ENCODE measurements around the gene HIP1. TPM values are rescaled to one million over a fixed set of nuclear protein-coding genes. Genes with fewer than 3 reads are reported as not detected.
"Not testable (repeated sequence)": the region's sequence is repeated elsewhere in the genome, so short reads cannot be mapped to it uniquely, and the experiment has no call there.

The HIP1 gene
- total and polyA plus RNA-seq, 5 donors from 2014 or later = 0.29 to 10.7 (median 0.79) TPM

DNA sequence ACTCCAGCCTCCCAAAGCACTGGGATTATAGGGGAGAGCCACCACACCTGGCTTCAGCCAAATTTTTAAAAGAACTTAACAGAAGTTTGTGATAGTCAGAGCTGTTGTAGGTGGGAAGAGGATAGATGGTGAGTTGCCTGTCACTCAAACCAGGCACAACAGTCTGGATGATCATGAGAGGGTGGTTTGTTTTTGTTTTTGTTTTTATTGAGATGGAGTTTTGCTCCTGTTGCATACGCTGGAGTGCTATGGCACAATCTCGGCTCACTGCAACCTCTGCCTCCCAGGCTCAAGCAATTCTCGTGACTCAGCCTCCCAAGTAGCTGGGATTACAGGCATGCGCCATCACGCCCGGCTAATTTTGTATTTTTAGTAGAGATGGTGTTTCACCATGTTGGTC is 35.2 kb upstream of the HIP1 start:
- DNase-seq; H3K36me3 ChIP-seq (ENCODE audit: control insufficient read depth, insufficient read depth, low read length); H3K9me3 ChIP-seq (ENCODE audit: control insufficient read depth in 2 of 2, low read length in 2 of 2); H3K27me3 ChIP-seq (ENCODE audit: control insufficient read depth, insufficient read depth, low read length); H3K4me3 Mint-ChIP-seq; H3K27ac ChIP-seq (ENCODE audit: insufficient read depth, low read length, poor library complexity, severe bottlenecking); H3K4me1 ChIP-seq (ENCODE audit: control insufficient read depth, insufficient read depth, low read length, poor library complexity, severe bottlenecking); H3K27me3 Mint-ChIP-seq; H3K4me3 ChIP-seq (ENCODE audit: low read depth, low read length); H3K36me3 Mint-ChIP-seq; H3K27ac Mint-ChIP-seq; ATAC-seq (ENCODE audit: low read depth in 2 of 2); H3K9me3 Mint-ChIP-seq: not testable (repeated sequence)
- H3K4me1 Mint-ChIP-seq = peaks cover 0 to 17% (median 7%) of the 10 kb centered on the region in 4 donors

DNA sequence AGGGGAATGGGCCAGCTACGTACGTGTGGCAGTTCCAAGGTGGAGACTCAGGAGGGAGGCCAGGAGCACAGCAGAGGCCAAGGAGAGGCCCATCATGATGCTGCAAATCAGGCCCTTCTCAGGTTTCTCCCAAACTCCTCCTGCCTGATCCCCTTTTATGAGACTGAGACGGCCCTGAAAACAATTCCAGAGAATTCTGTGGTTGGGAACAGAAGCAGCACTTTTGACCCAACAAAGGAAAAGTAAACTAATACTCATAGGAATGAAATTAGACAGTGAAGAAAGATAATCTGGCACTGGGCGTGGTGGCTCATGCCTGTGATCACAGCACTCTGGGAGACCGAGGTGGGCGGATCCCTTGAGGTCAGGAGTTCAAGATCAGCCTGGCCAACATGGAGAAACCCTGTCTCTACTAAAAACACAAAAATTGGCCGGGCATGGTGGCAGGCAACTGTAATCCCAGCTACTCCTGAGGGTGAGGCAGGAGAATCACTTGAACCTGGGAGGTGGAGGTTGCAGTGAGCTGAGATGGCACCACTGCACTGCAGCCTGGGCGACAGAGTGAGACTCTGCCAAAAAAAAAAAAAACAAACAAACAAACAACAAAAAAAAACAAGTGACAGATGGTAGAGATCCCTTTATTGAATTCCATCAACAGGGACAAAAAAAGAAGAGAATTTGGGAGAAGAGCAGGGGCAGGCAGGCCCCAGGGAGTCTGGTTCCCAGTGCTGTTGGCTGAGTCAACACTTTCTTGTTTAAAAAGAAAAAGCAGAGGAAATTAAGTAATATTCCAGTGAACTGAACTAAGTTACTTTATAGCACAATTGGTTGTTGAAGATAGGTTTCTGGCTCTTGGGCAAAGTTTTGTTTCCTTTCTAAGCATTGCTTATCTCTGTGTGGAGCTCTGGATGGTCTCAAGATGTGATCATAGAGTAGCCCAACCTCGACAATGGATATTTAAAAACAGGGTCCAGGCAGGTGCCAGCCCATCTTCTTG is 33.6 kb upstream of the HIP1 start, which contains the start of gene CCL26:
Gene CCL26, minus strand, starts transcription at position 131 of the 997 bp plus-strand sequence. Its CDS starts 35 bp downstream, at position 96.
- H3K4me1 ChIP-seq (ENCODE audit: control insufficient read depth, insufficient read depth, low read length, poor library complexity, severe bottlenecking) = peaks cover 2% of the 10 kb centered on the region
- H3K36me3 ChIP-seq (ENCODE audit: control insufficient read depth, insufficient read depth, low read length) = no peaks in the 10 kb centered on the region
- Mint-ChIP-seq H3K4me3 (no peak within 1 kb of the TSS), H3K27ac (peak within 1 kb of the TSS in 2 of 3 donors; percentile 59 to 61), H3K4me1 (peaks cover 0 to 17% (median 7%) of the 10 kb centered on the region in 4 donors), H3K27me3 (peaks cover 8% of the 10 kb centered on the region), H3K9me3 (no peaks in the 10 kb centered on the region), H3K36me3 (no peaks in the 10 kb centered on the region)
- DNase-seq = no peak
- no peaks in the 10 kb centered on the region for H3K9me3 ChIP-seq (ENCODE audit: control insufficient read depth in 2 of 2, low read length in 2 of 2)
- no peaks in the 10 kb centered on the region for H3K27me3 ChIP-seq (ENCODE audit: control insufficient read depth, insufficient read depth, low read length)
- H3K4me3 ChIP-seq (ENCODE audit: low read depth, low read length) = no peak within 1 kb of the TSS
- no peak within 1 kb of the TSS for H3K27ac ChIP-seq (ENCODE audit: insufficient read depth, low read length, poor library complexity, severe bottlenecking)
- ATAC-seq (ENCODE audit: low read depth in 2 of 2) = no peak

DNA sequence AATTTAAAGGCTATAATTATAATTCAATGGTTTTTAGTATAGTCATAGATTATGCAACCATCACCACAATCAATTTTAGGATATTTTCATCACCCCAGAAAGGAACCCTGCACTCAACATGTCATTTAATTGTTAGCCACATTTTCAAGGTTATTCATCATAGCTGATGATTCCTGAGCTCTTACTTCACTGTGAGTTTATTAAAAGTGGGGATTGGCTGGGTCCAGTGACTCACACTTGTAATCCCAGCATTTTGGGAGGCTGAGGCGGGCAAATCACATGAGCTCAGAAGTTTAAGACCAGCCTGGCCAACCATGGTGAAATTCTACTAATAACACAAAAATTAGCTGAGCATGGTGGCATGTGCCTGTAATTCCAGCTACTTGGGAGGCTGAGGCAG is 32.5 kb upstream of the HIP1 start:
- H3K27ac Mint-ChIP-seq = no peak overlapping the region
- H3K9me3 Mint-ChIP-seq = no peaks in the 10 kb centered on the region
- Histone ChIP-seq H3K4me1 (ENCODE audit: control insufficient read depth, insufficient read depth, low read length, poor library complexity, severe bottlenecking) (no peaks in the 10 kb centered on the region), H3K9me3 (ENCODE audit: control insufficient read depth in 2 of 2, low read length in 2 of 2) (no peaks in the 10 kb centered on the region), H3K4me3 (ENCODE audit: low read depth, low read length) (no peak overlapping the region), H3K27me3 (ENCODE audit: control insufficient read depth, insufficient read depth, low read length) (no peaks in the 10 kb centered on the region), H3K36me3 (ENCODE audit: control insufficient read depth, insufficient read depth, low read length) (no peaks in the 10 kb centered on the region), H3K27ac (ENCODE audit: insufficient read depth, low read length, poor library complexity, severe bottlenecking) (no peak overlapping the region)
- H3K36me3 Mint-ChIP-seq = no peaks in the 10 kb centered on the region
- H3K4me1 Mint-ChIP-seq = peaks cover 0 to 6% (median under 1%) of the 10 kb centered on the region in 4 donors
- ATAC-seq (ENCODE audit: low read depth in 2 of 2) (no peak), DNase-seq (no peak)
- no peak overlapping the region for H3K4me3 Mint-ChIP-seq
- H3K27me3 Mint-ChIP-seq = peaks cover 4% of the 10 kb centered on the region

DNA sequence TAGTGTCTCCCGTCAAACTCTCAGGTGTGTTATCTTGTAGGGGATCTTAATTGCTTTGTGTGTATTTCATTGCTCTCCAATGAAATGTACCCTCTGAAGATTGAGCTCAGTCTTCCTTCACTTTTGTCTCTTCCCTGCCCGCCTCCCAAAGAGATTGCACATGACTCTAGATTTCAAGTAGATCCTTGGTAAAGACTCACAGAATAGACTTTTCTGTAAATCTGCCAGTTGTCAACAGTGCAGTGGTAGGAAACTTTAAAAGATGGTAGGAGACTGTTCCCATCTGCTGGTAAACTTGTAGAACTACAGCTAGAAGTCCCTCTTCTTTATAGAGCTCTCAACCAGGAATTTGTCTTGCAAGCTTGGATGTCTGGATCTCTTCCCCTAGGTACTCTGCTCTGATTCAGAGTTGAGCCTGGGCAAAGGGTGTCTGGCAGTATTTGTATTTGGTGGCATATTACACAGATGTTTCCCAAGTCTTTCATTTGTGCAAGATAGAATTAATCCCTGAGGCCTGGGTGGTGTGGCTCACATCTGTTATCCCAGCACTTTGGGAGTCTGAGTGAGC is 23.7 kb upstream of the HIP1 start:
- no peaks in the 10 kb centered on the region for H3K9me3 ChIP-seq (ENCODE audit: control insufficient read depth in 2 of 2, low read length in 2 of 2)
- ATAC-seq (ENCODE audit: low read depth in 2 of 2) (peak; percentile 76 to 81), DNase-seq (peak in 2 of 3 donors; percentile 48 to 53)
- no peaks in the 10 kb centered on the region for H3K36me3 Mint-ChIP-seq
- no peaks in the 10 kb centered on the region for H3K27me3 ChIP-seq (ENCODE audit: control insufficient read depth, insufficient read depth, low read length)
- peaks cover 5% of the 10 kb centered on the region for H3K27me3 Mint-ChIP-seq
- no peak overlapping the region for H3K4me3 Mint-ChIP-seq
- H3K4me1 ChIP-seq (ENCODE audit: control insufficient read depth, insufficient read depth, low read length, poor library complexity, severe bottlenecking) = no peaks in the 10 kb centered on the region
- no peaks in the 10 kb centered on the region for H3K9me3 Mint-ChIP-seq
- H3K4me3 ChIP-seq (ENCODE audit: low read depth, low read length) = no peak overlapping the region
- H3K27ac Mint-ChIP-seq = peak overlapping the region in 1 of 3 donors; percentile 6
- peaks cover 3 to 5% (median 4%) of the 10 kb centered on the region in 4 donors for H3K4me1 Mint-ChIP-seq
- H3K27ac ChIP-seq (ENCODE audit: insufficient read depth, low read length, poor library complexity, severe bottlenecking) = no peak overlapping the region
- no peaks in the 10 kb centered on the region for H3K36me3 ChIP-seq (ENCODE audit: control insufficient read depth, insufficient read depth, low read length)

DNA sequence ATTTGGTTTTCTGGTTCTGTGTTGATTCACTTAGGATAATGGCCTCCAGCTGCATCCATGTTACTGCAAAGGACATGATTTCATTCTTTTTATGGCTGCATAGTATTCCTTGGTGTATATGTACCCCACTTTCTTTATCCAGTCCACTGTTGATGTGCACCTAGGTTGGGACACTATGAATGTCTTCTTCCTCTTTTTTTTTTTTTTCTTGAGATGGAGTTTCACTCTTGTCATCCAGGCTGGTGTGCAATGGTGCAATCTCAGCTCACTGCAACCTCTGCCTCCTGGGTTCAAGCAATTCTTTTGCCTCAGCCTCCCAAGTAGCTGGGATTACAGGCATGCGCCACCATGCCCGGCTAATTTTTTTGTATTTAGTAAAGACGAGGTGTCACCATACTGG is 23.1 kb upstream of the HIP1 start:
- ATAC-seq (ENCODE audit: low read depth in 2 of 2); H3K27me3 ChIP-seq (ENCODE audit: control insufficient read depth, insufficient read depth, low read length); H3K27me3 Mint-ChIP-seq; H3K4me1 Mint-ChIP-seq; H3K36me3 ChIP-seq (ENCODE audit: control insufficient read depth, insufficient read depth, low read length); DNase-seq; H3K4me3 Mint-ChIP-seq; H3K4me1 ChIP-seq (ENCODE audit: control insufficient read depth, insufficient read depth, low read length, poor library complexity, severe bottlenecking); H3K9me3 ChIP-seq (ENCODE audit: control insufficient read depth in 2 of 2, low read length in 2 of 2); H3K27ac Mint-ChIP-seq; H3K4me3 ChIP-seq (ENCODE audit: low read depth, low read length); H3K36me3 Mint-ChIP-seq; H3K27ac ChIP-seq (ENCODE audit: insufficient read depth, low read length, poor library complexity, severe bottlenecking); H3K9me3 Mint-ChIP-seq: not testable (repeated sequence)

DNA sequence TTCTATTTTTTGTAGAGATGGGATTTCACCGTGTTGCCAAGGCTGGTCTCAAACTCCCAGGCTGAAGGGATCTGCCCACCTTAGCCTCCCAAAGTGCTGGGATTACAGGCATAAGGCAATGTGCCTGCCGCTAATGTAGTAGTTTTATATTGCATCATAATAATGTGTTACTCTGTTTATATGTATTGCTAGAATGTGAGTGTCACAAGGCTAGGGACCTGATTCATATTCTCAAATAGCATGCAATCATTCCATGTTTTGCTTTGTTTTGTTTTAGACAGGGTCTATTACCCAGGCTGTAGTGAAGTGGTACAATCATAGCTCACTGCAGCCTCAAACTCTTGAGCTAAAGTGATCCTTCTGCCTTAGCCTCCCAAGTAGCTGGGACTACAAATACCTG is 19.8 kb upstream of the HIP1 start:
- H3K36me3 Mint-ChIP-seq = no peaks in the 10 kb centered on the region
- H3K27me3 Mint-ChIP-seq = peaks cover 10% of the 10 kb centered on the region
- H3K4me3 Mint-ChIP-seq = no peak overlapping the region
- ATAC-seq (ENCODE audit: low read depth in 2 of 2) = no peak
- DNase-seq = no peak
- H3K27me3 ChIP-seq (ENCODE audit: control insufficient read depth, insufficient read depth, low read length) = no peaks in the 10 kb centered on the region
- H3K9me3 Mint-ChIP-seq = no peaks in the 10 kb centered on the region
- H3K36me3 ChIP-seq (ENCODE audit: control insufficient read depth, insufficient read depth, low read length) = no peaks in the 10 kb centered on the region
- H3K27ac ChIP-seq (ENCODE audit: insufficient read depth, low read length, poor library complexity, severe bottlenecking) = no peak overlapping the region
- H3K4me3 ChIP-seq (ENCODE audit: low read depth, low read length) = no peak overlapping the region
- no peaks in the 10 kb centered on the region for H3K4me1 ChIP-seq (ENCODE audit: control insufficient read depth, insufficient read depth, low read length, poor library complexity, severe bottlenecking)
- H3K4me1 Mint-ChIP-seq = peaks cover 3 to 5% (median 4%) of the 10 kb centered on the region in 4 donors
- H3K9me3 ChIP-seq (ENCODE audit: control insufficient read depth in 2 of 2, low read length in 2 of 2) = no peaks in the 10 kb centered on the region
- H3K27ac Mint-ChIP-seq = no peak overlapping the region

DNA sequence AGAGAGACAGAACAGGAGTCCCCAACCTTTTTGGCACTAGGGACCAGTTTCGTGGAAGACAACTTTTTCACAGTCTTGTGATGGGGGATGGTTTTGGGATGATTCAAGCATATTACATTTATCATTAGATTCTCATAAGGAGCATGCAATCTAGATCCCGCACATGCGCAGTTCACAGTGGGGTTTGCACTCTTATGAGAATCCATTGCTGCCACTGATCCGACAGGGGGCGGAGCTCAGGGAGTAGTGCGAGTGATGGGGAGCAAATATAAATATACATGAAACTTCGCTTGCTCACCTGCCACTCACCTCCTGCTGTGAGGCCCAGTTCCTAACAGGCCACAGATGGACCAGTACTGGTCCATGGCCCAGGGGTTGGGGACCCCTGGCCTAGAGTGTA is 19.1 kb upstream of the HIP1 start:
- Mint-ChIP-seq H3K27me3 (peaks cover 10% of the 10 kb centered on the region), H3K4me1 (peaks cover 3 to 5% (median 4%) of the 10 kb centered on the region in 4 donors), H3K36me3 (no peaks in the 10 kb centered on the region), H3K27ac (no peak overlapping the region), H3K9me3 (no peaks in the 10 kb centered on the region), H3K4me3 (no peak overlapping the region)
- H3K27ac ChIP-seq (ENCODE audit: insufficient read depth, low read length, poor library complexity, severe bottlenecking) = no peak overlapping the region
- DNase-seq = no peak
- no peak overlapping the region for H3K4me3 ChIP-seq (ENCODE audit: low read depth, low read length)
- H3K9me3 ChIP-seq (ENCODE audit: control insufficient read depth in 2 of 2, low read length in 2 of 2) = no peaks in the 10 kb centered on the region
- H3K27me3 ChIP-seq (ENCODE audit: control insufficient read depth, insufficient read depth, low read length) = no peaks in the 10 kb centered on the region
- no peaks in the 10 kb centered on the region for H3K36me3 ChIP-seq (ENCODE audit: control insufficient read depth, insufficient read depth, low read length)
- H3K4me1 ChIP-seq (ENCODE audit: control insufficient read depth, insufficient read depth, low read length, poor library complexity, severe bottlenecking) = no peaks in the 10 kb centered on the region
- ATAC-seq (ENCODE audit: low read depth in 2 of 2) = no peak

All from CD4-positive, CD25-positive, alpha-beta regulatory T cell (primary cell).